GM18520 (cell line): ENCODE measurements around the gene CCDC83.
"Not testable (repeated sequence)": the region's sequence is repeated elsewhere in the genome, so short reads cannot be mapped to it uniquely, and the experiment has no call there.

Source experiments
- ATAC-seq: cut with Tn5 transposase; IDR thresholded peaks from one replicate; pipeline ENCODE4 v1.9.1; 2021; ENCODE audit not compliant: unreplicated experiment

The CCDC83 gene

GRCh38 chr11:85835263-85835662 lies 19.9 kb upstream of the CCDC83 start:
- no peak for ATAC-seq

GRCh38 chr11:85835729-85836128 lies 19.5 kb upstream of the CCDC83 start:
- no peak for ATAC-seq

- ATAC-seq = not testable (repeated sequence)
These were observed 14.3 kb upstream of the CCDC83 start for GRCh38 chr11:85840932-85841331.

GRCh38 chr11:85843929-85844328 lies 11.3 kb upstream of the CCDC83 start:
- ATAC-seq = no peak

- peak; percentile 55 for ATAC-seq
These were observed 10.6 kb upstream of the CCDC83 start for GRCh38 chr11:85844439-85845123.

- ATAC-seq = no peak
These were observed 10.0 kb upstream of the CCDC83 start for GRCh38 chr11:85845124-85845631.

- no peak for ATAC-seq
These were observed 7.7 kb upstream of the CCDC83 start for GRCh38 chr11:85847436-85847835.

- no peak for ATAC-seq
These were observed 7.2 kb upstream of the CCDC83 start for GRCh38 chr11:85848006-85848405.

- no peak for ATAC-seq
These were observed 6.6 kb upstream of the CCDC83 start for GRCh38 chr11:85848556-85848955.

- ATAC-seq = not testable (repeated sequence)
These were observed 2.4 kb upstream of the CCDC83 start for GRCh38 chr11:85852754-85853153.

- not testable (repeated sequence) for ATAC-seq
These were observed 1.6 kb upstream of the CCDC83 start for GRCh38 chr11:85853541-85853940.

- ATAC-seq = no peak
These were observed 999 bp upstream of the CCDC83 start for GRCh38 chr11:85854212-85854556.

GRCh38 chr11:85854557-85855340 lies 434 bp upstream of the CCDC83 start:
- ATAC-seq = peak; percentile 99

- ATAC-seq = no peak
These were observed 1.9 kb downstream of the CCDC83 start for GRCh38 chr11:85857098-85857497.

GRCh38 chr11:85859541-85859940 lies 4.4 kb downstream of the CCDC83 start:
- ATAC-seq = not testable (repeated sequence)

- ATAC-seq = no peak
These were observed 8.7 kb downstream of the CCDC83 start for GRCh38 chr11:85863855-85864254.

GRCh38 chr11:85866137-85866827 lies 11.1 kb downstream of the CCDC83 start:
- no peak for ATAC-seq

- no peak for ATAC-seq
These were observed 12.6 kb downstream of the CCDC83 start for GRCh38 chr11:85867751-85868150.

- ATAC-seq = no peak
These were observed 14.6 kb downstream of the CCDC83 start for GRCh38 chr11:85869781-85870180.

- ATAC-seq = no peak
These were observed 19.1 kb downstream of the CCDC83 start for GRCh38 chr11:85874265-85874664.

GRCh38 chr11:85875505-85875904 lies 20.3 kb downstream of the CCDC83 start:
- ATAC-seq = no peak

GRCh38 chr11:85884581-85885021 lies 29.4 kb downstream of the CCDC83 start:
- no peak for ATAC-seq
